ENCODE data around the gene NT5C1B.

The NT5C1B gene

GRCh38 chr2:18599509-18600254, 10.3 kb upstream of the NT5C1B start:
- DNase-seq, result peak; percentile 67

DNA sequence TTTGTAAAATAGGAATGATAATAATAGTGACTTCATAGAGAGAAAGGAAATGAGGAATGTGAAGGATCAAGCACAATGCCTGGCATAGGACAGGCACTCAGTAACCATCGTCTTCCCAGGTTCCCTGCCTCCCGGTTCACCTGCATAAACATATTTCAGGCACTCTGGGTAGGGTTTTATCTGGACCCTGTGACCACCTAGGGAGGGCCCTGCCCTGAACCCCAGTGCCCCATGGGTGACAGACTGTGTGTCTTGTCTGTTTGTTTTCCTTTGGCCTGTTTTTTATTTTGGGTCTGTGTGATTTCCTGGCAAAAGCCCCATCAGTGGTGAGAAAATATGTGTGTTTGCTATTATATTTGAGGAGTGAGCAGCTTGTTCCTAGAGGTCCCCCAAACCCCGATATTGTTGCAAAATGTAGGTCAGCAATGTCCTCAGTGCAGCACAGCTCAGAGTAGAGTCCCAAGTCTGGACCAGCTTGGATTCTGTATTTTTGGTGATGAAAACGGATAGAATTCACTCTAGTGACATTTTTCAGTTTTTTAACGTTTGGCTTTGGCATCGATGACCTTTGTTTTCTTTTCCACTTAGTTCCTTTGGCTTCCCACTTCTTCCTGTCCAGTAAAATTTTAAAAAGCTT, 9.6 kb upstream of the NT5C1B start:
- DNase-seq, result no peak

GRCh38 chr2:18597618-18598017, 8.2 kb upstream of the NT5C1B start:
- DNase-seq, result no peak

DNA sequence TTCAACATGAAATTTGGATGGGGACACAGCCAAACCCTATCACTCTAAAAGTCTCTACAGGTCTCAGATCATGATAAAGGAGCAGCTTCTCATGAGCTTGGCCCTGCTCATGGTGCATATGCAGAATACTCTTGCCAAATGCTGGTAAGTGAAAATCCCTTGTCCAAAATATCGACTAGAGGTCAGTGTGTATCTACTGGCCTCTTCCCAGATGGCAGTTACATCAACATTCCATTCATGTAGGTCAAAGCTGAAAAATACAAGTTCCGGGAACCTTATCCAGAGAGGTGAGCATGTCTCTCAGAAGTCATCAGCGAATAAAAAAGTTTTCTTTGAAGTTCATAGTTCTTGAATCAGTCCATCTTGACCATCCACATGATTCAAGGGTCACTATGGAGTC, 7.6 kb upstream of the NT5C1B start:
- DNase-seq, result no peak

DNA sequence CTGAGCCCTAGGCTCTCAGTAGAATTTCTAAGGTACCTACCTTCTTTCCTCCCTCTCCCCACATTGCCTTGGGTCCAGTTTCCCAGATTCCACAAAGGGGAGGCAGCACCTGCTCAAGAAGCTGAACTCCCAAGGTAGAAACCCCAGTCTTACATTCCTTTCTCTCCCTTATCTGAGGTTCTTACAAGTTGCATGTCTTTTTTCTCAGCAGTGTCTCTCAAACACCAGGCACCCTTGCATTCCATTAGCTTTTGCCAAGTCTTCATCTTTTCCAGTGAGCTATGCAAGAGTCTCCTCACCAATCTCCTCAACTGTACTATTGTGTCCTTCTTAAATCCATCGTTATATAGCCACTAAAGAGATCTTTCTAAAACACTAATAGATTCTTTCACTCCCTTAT, 4.1 kb upstream of the NT5C1B start:
- no peak for DNase-seq

GRCh38 chr2:18592372-18592771, 3.0 kb upstream of the NT5C1B start:
- peak; percentile 25 for DNase-seq

GRCh38 chr2:18588802-18589201, 567 bp downstream of the NT5C1B start:
- no peak for DNase-seq

GRCh38 chr2:18588049-18588448, 1.3 kb downstream of the NT5C1B start:
- DNase-seq, result peak; percentile 19

GRCh38 chr2:18585526-18585925, 3.8 kb downstream of the NT5C1B start:
- DNase-seq, result peak; percentile 78

GRCh38 chr2:18584608-18584954, 4.8 kb downstream of the NT5C1B start:
- no peak for DNase-seq

- no peak for DNase-seq
Measured at GRCh38 chr2:18583905-18584607, 5.3 kb downstream of the NT5C1B start.

- no peak for DNase-seq
Measured at GRCh38 chr2:18580606-18581005, 8.8 kb downstream of the NT5C1B start.

- no peak for DNase-seq
Measured at GRCh38 chr2:18578033-18578432, 11.3 kb downstream of the NT5C1B start.

- no peak for DNase-seq
Measured at GRCh38 chr2:18566145-18566769, 23.1 kb downstream of the NT5C1B start.

DNA sequence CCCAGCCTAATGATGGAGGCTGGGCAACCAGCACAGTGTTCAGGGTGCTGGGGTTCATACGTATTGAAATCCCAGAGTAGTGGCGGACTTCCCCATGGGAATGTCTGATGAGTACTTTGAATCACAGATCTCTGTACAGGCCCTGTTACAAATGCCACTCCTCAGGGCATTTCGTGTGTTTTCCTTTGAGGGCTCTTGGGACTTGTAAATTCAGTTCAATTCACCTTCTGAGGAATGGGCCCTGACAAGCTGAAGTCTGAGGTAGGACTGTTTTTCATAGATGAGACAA, 28.6 kb downstream of the NT5C1B start:
- DNase-seq, result no peak

DNA sequence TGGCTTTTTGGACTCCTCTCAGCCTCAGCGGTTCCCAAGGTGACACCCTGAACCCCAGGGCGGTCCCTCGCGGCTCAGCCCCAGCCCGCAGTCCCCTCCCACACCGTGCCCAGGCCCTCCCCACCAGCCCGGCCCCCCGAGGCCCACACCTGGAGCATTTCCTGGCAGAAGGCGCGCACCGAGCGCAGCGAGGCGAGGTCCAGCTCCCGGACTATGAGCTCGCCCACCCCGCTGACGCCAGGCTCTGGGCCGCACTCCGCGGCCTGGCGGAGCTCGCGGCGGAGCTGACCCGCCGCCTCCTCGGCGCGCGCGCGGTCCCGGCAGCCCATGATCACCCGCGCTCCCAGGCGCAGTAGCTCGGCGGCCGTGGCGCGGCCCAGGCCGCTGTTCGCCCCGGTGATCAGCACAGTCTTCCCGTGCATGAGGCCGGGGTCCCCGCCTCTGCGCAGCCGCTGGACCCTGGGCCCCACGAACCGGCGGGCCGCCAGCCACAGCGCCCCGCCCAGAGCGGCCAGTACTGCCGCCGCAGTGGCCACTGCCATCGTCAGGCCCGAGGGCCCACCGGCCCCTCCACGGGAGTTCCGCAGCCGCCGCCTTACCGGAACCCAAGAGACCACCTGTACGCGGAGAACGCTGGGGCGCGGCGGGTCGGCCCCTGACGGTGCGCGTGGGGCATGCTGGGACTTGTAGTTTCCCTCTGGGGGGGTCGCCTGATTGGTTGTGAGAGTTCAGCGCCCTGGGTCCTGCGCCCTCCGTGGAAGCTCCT, 29.2 kb downstream of the NT5C1B start, which contains the start of gene RDH14:
Gene RDH14, minus strand, starts transcription at position 623 of the 766 bp plus-strand sequence. Its CDS starts 81 bp downstream, at position 542.
- DNase-seq, result peak; percentile 90

DNA sequence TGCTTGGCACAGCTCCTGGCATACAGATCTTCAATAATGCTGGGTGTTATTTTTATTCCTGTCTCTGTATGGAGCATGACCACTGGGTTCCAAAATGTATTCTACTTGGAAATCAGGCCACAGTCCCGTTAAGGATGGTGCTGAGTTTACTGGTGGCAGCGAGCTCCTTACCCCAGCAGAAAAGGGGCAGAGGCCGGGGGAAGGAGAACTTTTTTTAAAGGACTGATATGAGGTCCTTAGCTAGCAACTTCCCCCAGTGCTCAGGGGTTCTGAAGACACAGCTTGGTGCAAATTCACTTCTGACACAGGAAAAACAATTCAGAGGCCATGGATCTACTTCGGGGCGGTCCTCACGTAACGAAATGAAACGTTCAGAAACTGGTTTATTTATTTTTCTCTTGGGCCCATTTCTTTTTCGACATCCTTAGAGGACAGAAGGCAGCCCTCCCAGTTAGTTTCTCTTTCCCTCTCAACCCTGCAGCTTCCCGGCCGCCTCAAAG, 29.8 kb downstream of the NT5C1B start:
- DNase-seq, result no peak

- DNase-seq, result no peak
Measured at GRCh38 chr2:18558458-18558857, 30.9 kb downstream of the NT5C1B start.

- DNase-seq, result no peak
Measured at GRCh38 chr2:18557121-18557520, 32.2 kb downstream of the NT5C1B start.

DNA sequence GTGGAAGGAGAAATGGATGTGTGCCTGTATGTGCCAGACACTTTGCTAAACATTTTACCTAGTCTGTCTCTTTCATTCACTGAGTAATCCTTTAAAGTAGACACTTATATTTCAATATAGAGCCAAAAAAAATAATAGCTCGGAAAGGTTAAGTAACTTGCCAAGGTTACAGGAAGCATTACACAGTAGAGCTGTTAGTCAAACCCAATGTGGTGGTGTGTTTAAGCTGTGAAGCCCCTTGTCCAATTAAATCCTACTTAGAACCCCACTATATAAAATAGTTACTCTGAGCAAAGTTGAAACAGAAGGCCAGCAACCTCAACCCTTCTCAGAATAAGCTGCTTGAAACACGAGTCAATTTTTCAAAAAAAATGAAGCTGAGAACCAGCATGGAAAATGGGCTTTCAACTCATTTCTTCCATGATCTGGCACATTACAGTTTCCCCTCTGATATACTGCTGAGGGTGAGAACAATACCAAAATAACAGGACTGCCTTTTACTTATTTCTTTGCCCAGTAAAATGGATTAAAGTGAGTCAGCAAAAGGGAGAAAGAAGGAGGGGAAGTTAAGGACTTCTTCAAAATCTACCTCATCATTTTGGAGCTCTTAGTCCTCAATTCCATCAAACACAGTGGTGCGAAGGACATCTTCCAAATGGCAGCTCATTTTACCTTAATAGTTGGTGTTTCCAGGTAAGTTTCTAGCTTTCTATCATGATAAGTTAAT, 36.9 kb downstream of the NT5C1B start:
- DNase-seq, result no peak

- no peak for DNase-seq
Measured at GRCh38 chr2:18551623-18552022, 37.7 kb downstream of the NT5C1B start.

GRCh38 chr2:18551169-18551568, 38.2 kb downstream of the NT5C1B start:
- no peak for DNase-seq

Measured in HCEC 1CT (cell line).